Umbilical cord (tissue), 2 donors: ENCODE data around the gene OCSTAMP. TPM values are rescaled to one million over a fixed set of nuclear protein-coding genes. Genes with fewer than 3 reads are reported as not detected.

Experiments
- DNase-seq: peaks from one replicate; pipeline ENCODE4 v3.0.0-alpha.2; 2015; ENCODE audit warnings: low spot score
- total RNA-seq: library from RNA; depleted of rRNA; stranded (reverse); fragments of >200 nt; gene quantifications from one replicate; pipeline ENCODE4 v1.2.3, GENCODE V29; 2014; ENCODE audit warnings: low replicate concordance; ENCODE audit not compliant: insufficient read depth

OCSTAMP gene
- total RNA-seq, 1 donor from 2014 or later: 0.24 TPM

DNA sequence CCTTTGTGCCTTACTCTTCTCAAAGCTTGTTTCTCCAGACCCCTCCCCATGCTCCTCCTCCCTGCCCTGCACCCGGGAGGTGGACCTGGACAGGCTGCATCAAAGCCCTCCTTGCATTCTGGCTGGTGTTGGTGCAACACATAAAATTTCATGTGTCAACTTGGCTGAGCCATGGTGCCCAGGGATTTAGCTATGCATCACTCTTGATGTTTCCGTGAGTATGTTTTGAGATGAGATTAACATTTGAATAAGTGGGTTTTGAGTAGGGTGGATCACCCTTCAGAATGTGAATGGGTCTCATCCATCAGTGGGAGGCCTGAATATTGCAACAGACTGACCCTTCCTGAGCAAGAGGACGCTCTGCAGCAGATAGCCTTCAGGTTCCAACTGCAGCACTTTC lies 4.4 kb upstream of the OCSTAMP start:
- DNase-seq: no peak

DNA sequence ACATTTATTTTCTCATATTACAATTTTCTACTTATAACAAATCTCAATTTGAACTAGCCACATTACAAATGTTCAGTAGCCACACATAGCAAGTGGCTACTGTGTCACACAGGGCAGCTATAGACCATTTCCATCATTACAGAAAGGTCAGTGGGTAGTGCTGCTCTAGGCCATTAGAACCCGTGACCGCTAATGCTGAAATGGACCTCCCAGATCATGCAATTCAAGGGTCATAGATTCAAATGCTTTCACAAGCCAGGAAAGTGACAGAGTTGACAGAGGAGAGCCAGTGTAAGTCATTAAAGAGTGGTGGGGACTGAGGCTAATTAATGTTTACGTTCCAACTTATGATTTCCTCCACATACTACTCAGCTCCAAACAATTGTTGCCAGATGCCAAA lies 3.5 kb upstream of the OCSTAMP start:
- DNase-seq: no peak

DNA sequence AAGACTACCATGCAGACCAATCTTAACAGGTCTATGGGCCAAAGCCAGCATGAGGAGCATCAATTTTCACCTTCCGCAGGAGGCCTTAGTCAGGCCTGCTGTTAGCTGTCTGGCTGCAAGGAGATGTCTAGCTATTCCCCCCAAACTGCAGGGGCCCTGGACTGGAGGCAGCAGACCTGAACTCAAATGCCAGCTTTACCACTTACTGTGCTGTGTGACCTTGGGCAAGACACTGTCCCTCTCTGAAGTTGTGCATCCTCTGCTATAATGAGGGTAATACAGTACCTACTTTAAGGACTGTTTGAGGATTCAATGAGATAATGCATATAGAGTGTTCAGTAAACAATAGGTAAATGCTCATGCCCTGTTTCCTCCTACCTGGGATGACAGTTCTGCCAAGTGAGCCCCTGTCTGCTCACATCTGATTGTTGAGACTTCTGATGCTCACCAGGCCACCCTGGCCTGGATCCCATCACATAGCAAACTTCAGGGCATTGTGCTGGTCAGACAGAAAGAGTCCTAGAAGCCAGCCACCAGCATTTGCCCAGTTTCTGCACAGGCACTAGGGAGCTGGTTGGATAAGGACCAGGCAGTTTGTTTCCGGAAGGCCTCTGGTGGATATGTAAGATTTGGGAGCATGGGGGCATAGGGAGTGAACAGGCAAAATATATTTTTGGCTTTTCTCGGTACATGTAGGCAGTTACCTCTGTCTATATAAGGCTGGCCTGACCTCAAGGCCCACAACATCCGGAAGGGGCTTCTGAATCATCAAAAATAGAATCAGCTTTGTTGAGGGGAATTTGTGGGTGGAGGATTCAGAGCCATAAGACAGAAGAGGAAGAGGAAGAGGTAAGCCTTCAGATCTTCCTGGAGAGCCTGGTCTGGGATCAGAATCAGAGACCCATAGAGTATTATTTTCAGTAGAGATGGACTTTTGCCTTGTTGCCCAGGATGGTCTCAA lies 2.3 kb upstream of the OCSTAMP start:
- DNase-seq: no peak

DNA sequence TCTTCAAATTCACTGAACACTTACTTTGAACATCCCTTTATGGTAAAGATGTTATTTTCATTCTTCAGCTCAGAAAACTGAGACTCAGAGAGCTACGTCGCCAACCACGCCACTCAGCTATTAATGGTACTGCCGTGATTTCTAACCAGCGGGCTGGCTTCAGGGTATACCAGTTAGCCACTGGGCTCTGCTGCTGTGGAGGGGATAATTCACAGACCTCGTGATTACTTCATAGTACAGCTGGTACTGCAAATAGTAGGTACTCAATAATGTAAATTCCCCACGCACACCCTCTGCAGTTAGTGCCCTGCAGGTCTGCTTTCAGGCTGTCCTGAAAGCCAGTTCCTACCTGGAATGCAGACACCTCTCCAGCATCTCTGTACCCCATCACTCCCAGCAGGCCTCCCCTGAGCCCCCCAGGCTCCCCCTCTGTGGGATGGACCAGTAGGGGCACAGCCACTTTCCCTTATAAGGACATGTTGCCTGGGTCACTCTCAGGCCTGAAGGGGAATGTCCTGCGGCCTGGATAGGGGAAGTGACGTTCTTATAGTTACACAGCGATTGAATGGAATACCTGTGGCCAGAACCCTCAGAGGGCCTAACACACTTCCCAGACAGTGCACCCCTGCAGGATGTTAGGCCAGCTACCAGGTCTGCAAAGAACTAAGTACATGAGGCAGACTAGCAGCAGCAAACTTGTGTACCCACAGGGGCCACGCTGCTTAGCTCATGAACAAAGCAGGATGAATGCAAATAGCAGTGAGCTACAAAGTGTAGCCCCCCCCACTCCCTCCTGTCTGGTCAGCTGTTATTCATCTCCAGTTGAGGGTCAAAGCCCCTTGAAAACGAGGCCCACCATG lies 1.3 kb upstream of the OCSTAMP start:
- DNase-seq: no peak

DNA sequence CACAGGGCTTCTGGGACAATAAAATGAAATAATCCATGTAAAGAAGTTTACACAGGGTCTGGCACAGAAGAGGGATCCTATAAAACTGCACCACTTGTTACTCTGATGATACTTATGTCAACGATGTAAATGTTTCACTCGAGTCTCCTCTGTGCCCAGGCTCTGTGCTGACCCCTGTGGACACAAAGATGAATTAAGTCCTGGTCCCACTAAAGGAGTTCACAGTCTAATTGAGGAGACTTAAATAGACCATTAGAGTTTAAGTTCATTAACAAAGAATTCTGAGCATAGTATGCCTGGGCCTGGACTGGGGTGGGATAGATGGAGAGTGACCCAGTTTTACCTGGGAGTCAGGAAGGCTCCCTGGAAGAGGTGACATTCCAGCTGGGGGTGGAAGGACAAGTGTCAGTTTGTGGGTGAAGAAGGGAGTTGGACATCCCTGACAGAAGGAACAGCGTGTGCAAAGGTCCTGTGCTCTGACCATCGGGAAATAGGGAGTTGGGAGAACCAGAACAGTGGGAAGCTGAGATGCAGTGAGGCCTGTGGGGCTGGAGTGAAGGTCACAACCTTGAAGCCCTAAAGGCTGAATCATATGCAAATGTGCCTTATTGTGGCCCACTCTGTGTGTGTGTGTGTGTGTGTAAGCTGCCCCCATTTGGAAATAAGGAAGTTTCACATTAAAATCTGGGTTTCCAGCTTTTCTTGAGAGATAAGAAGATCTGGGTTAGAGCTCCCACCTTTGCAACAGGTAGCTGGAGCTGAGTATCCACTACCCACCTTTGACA lies 1.1 kb downstream of the OCSTAMP start:
- no peak for DNase-seq

DNA sequence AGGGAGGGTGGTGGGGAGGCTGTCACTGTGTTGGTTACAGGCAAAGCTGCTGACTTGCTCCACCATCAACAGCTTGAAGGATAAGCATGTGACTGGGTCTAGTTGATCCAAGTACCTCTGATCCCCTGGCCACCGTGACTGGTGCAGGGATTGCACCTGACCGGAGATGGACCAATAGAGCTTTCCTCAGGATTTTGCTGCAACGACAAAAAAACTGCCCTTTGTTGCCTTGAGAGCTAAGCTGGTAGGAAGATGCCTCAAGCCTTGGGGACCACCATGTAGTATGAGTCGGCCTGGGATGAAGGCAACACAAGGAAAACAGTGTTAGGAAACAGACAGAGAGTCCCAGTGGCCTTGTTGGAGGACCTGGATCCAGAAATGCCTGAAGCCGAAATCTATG lies 1.8 kb downstream of the OCSTAMP start:
- no peak for DNase-seq

DNA sequence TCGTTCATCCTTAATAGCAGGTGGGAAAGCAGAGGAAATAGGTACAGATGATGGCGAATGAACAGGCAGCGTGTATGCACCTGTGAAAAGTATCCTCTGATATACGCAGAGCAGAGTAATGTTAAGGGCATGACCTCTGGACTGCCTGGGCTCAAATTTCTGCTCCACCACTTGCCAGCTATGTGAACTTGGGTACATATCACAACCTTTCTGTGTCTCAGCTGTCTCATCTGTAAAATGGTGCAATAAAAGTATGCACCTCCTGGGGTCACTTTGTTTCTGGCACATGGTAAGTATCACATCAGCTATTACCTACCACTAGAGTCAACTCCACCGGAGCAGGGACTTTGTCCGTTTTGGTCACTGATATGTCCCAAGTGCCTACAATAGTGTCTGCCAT lies 2.5 kb downstream of the OCSTAMP start:
- no peak for DNase-seq

DNA sequence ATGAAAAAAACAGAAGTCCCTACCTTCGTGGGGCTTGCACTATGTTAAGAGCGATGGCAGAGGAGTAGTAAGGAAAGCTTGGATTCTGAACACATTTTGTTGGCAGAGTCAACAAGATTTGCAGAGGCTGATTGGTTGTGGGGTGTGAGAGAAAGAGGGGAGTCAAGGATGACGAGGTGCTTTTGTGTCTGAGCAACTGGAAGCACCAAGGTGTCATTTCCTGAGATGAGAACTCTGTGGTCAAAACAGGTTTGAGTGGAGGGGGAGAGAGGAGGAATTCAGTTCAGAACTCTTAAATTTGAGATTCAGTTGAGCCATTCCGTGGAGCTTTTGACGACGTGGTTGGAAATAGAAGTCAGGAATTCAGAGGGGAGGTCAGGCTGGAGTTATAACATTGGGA lies 3.5 kb downstream of the OCSTAMP start:
- no peak for DNase-seq

DNA sequence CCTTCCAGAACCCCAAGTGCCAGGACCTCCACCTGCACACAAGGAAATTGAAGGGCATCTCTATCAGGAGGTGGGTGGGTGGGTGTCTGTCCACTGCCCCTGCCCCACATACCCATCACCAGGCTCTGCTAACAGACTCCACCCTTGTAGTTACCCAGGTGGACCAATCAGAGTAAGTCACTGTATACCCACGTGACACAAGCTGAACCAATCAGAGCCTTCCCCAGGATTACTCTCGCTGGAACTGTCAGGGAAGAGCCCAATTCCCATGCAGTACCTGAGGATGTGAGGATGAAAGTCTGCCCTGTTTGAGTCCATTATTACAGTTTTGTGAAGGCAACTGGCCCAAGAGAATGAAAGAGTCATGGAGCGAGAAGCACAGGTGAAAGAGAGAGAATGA lies 4.2 kb downstream of the OCSTAMP start:
- DNase-seq: no peak

DNA sequence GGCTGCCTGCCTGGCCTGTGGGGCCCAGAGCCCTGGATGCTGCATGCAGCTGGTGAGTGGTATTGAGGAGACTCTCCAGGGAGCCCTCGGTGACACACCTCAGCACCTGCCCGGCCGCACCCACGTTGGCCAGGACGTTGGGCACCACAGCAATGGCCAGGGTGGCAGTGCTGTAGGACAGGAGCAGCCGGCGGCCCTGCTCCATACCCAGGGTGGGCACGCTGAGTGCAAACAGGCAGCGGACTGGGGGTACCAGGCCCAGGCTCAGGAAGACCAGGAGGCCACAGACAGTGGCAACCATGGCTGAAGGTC lies 4.7 kb downstream of the OCSTAMP start:
- no peak for DNase-seq

DNA sequence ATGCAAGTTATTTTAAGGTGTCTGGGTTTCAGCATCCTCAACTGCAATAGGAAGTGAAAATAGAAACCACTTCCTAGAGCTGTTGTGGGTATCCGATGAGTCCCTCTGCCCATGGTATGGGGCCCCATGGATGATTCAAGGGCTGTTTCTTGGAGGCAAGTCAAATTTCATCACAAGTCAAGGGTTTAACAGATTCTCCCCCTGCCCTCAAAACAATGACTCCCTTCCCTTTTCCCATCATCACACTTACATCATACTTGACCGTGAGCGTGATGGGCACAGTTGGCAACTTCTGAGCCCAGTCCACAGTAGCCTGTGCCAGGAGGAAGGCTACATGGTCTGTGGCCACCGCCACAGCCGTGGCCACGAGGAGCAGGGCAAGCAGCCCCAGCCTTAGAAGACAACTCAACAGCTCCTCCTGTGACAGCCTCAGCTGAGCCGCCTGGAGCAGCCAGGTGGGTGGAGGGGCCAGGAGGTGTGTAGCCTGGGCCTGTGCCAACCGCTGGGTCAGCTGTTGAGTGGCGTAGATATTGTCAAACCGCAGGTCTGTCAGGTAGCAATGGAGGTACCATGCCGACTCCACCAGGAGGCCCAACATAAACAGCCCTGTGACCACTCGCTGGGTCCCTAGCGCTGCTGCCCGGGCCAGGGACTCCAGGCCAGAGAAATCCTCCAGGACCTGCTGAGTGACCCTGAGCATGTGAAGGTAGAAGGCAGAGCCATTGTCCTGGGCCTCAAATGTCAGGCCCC lies 5.2 kb downstream of the OCSTAMP start:
- DNase-seq: no peak

DNA sequence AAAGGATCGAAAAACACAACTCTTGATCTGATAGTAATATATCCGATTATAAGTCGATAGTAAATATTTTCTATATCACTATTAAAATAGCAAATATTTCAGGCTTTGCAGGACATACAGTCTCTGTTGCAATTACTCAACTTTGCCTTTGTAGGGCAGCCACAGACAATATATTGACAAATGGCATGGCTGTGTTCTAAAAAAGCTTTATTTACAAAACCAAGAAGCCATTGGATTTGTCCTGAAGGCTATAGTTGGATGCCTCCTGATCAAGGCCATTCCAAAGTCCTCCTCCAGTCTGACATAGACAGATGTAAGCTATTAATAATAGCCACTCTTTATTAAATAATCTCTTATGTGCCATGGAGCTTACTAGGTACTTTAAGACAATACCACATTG lies 5.9 kb downstream of the OCSTAMP start:
- no peak for DNase-seq

DNA sequence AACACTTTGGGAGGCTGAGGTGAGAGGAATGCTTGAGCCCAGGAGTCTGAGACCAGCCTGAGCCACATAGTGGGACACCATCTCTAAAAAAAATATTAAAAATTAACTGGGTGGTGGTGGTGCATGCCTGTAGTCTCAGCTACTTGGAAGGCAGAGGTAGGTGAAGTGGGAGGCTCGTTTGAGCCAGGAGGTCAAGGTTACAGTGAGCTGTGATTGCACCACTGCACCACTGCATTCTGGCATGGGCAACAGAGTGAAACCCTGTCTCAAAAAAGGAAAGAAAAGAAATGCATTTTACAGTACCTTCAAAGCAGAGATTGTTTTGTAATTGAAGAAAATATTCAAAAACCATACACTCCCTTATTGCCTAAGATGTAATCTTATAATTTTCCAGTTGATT lies 6.5 kb downstream of the OCSTAMP start:
- no peak for DNase-seq

DNA sequence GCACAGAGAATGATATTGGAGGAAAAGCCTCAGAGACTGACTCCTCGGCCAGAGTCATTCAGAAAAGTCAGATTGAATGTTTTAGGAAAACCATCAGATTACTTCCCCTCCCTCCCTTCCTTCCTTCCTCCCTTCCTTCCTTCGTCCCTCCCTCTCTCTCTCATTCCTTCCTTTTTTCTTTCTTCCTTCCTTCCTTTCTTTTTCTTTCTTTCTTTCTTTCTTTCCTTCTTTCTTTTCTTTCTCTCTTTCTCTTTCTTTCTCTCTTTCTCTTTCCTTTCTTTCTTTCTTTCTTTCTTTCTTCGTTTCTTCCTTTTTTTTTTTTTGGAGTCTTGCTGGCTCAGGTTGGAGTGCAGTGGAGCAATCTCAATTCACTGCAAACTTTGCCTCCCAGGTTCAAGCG lies 7.4 kb downstream of the OCSTAMP start:
- DNase-seq: no peak

DNA sequence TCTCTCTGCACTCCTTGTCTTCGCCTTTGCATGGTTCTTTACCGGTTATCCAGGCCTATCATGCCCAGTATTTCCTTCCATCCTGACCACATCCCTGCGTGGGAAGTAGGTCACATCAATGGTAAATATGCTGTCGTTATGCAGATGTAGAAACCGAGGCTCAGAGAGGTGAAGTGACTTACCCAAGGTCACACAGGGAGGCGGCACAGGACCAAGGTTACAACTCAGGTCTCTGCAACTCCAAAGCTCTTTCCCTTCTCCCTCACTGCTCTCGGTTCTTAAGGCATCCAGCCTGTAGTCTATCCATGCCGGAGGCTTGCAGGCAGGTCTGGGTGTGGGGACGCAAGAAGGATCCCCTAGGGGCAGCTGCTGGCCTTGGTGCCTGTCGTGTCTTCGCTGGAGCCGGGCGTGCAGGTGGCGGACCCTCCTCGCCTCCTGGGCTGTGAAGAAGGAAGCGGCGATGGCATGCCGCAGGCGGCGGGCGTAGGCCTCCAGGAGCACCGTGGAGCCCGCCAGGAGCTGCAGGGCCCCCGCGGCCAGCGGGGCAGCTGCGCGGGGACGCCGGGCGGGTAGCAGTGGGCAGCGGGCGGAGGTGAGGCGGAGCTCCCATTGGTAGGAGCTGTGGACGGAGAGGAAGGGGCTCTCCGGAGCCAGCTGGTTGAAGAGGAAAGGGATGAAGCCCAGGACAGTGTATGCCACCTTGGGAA lies 9.1 kb downstream of the OCSTAMP start:
- DNase-seq: no peak

DNA sequence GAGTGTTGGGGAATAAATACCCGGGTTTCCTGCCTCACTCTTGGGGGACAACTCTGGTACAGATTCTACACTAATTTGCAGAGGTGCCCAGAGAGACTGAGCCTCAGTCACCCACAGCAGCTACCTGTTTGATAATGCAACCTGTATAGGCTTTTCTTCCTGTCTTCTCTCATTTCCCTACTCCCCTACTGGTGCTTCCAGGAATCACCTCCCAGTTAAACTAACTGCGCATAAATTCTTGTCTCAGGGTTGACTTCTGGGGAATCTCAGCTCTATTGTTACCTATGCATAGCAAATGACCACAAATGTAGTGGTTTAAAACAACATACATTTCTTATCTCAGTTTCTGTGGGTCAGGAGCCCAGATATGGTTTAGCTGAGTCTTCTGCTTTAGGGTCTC lies 11.3 kb downstream of the OCSTAMP start:
- DNase-seq: no peak

DNA sequence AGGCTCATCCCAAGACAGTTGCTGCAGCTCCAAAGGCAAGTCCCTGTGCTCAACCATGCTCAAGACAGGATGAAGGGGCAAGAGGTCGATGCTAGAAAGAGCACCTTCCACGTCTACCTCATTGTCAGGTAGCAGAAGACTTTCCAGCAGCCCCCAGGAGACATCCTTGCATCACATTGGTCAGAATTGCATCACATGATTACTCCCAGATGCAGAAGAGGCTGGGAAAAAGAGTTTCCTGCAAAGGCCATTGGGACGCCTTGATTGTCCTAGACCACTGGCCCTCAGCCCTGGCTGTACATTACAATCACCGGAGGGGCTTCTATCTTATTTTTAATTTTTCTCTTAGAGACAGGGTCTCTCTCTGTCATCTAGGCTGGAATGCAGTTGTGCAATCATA lies 19.8 kb downstream of the OCSTAMP start:
- no peak for DNase-seq

DNA sequence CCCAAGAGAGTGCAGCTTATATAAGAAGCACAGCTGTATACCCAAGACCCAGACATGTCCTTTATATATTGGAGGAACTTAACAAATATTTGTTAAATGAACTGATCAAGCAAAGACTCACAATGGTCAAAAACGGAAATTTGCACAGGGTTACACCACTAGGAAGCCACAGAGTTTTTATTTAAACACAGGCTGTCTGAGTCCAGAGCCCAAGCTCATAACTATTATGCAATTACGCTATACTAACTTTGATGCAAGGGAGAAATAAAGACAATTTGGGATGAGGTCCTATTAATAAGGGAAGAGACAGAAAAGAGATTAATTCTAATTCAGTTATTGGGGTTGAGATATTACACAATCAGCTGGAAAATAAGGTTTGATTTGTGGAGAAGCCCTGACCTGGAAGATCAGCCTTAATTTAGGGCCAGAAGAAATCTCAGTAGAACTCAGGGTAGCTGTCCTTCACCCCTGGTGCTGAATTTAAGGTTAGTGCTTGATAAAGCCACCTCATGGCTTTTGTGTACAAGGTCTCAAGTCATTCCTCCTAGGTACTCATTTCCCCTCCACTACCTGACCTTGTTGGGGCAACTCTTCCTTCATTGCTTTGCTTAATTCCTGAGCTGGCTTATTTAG lies 26.6 kb downstream of the OCSTAMP start:
- DNase-seq: no peak

DNA sequence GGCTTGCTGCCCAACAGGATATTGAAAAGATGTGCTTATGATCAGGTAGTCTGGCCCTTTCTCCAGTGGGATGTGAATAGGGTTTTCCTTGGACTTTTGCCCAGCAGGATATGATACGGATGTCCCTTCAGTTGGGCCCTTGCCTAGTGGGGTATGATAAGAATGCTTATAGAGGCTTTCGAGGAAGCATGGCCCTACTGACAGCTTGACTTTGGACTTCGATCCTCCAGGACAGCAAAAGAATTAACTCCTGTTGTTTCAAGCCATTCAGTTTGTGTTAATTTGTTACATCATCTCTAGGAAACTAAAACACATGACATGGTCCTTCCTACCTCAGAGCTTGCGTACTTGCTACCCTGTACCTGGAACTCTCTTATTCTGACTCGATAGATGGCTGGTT lies 27.3 kb downstream of the OCSTAMP start:
- no peak for DNase-seq

DNA sequence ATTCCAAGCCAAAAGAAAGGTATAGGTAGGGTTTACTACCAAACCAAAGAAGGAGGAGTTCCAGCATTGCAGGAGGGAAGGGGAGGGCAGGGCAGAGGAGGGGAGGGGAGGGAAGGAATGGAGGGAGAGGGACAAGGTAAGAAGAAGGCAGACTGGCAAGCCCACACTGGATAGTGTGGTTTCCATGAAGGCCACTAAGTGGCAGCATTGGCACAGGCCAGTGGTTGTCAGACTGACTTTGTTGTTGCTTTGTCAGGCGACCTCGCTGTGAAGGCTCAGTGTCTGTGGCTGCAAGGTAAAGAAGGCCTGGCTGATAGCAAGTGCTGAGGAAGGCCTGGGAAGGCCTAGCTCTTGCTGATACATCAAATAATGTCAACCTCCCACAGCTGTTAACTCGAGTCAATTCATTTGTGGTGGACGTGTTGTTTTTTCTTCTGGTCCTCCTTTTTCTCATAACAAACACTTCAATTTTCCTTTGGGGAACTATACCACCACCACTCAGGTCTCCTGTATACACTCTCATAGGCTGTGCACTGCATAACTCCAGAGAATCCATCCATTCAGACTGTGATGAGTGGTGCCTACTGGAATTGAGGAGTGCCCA lies 29.4 kb downstream of the OCSTAMP start:
- DNase-seq: peak; percentile 18
